Neuronal stem cell (in vitro differentiated cells): ENCODE measurements around the gene RPL7A. TPM values are rescaled to one million over a fixed set of nuclear protein-coding genes. Genes with fewer than 3 reads are reported as not detected.
A peak's percentile ranks its signal among the peaks of the same experiment; 100 is the strongest.

Experiments
- DNase-seq: peaks from one replicate; pipeline ENCODE4 v3.0.0-alpha.2; 2013; ENCODE audit warnings: low spot score
- H2AFZ ChIP-seq: one replicate; pipeline ENCODE4 v1.6.1; 2013; ENCODE audit warnings: mild to moderate bottlenecking, low read length, inconsistent platforms
- H2AK5ac ChIP-seq: 2 replicates; pipeline ENCODE4 v1.6.1; 2013; ENCODE audit warnings: low read depth, mild to moderate bottlenecking, inconsistent platforms, low read length, moderate library complexity, mixed read lengths
- H2BK120ac ChIP-seq: 2 replicates; pipeline ENCODE4 v1.6.1; 2013; ENCODE audit warnings: low read depth, mild to moderate bottlenecking, inconsistent platforms, low read length, moderate library complexity, mixed read lengths
- H2BK12ac ChIP-seq: one replicate; pipeline ENCODE4 v1.6.1; 2013; ENCODE audit warnings: low read length, inconsistent platforms
- H2BK15ac ChIP-seq: 2 replicates; pipeline ENCODE4 v1.6.1; 2013; ENCODE audit warnings: mild to moderate bottlenecking, low read length, inconsistent platforms, mixed read lengths
- H2BK5ac ChIP-seq: one replicate; pipeline ENCODE4 v1.6.1; 2013; ENCODE audit warnings: inconsistent platforms, mild to moderate bottlenecking, low read length, moderate library complexity
- H3K14ac ChIP-seq: one replicate; pipeline ENCODE4 v1.6.1; 2013; ENCODE audit warnings: low read length, inconsistent platforms
- H3K18ac ChIP-seq: 2 replicates; pipeline ENCODE4 v1.6.1; 2013; ENCODE audit warnings: low read length, inconsistent platforms
- H3K23ac ChIP-seq: 2 replicates; pipeline ENCODE4 v1.6.1; 2013; ENCODE audit warnings: low read depth, mild to moderate bottlenecking, mixed read lengths, low read length, inconsistent platforms; ENCODE audit not compliant: poor library complexity
- H3K27ac ChIP-seq: replicated peaks from 3 replicates; pipeline ENCODE4 v1.5.1; 2013; ENCODE audit warnings: low read length, inconsistent platforms
- H3K27me3 ChIP-seq, 3 experiments: 2 replicates each; pipeline ENCODE4 v1.6.1; 2013; ENCODE audit warnings: low read length in 3 of 3, mild to moderate bottlenecking in 2 of 3, inconsistent platforms in 1 of 3, low read depth in 1 of 3, mixed read lengths in 1 of 3, moderate library complexity in 1 of 3; ENCODE audit not compliant: control insufficient read depth in 3 of 3, insufficient read depth in 3 of 3
- H3K36me3 ChIP-seq, 2 donors: replicated peaks in 1 of 2; 2 replicates each; pipeline ENCODE4 v1.6.1; 2013; ENCODE audit warnings: low read length in 2 of 2; ENCODE audit not compliant: control insufficient read depth in 2 of 2, insufficient read depth in 2 of 2
- H3K4ac ChIP-seq: 2 replicates; pipeline ENCODE4 v1.6.1; 2013; ENCODE audit warnings: inconsistent platforms, mild to moderate bottlenecking, low read length, moderate library complexity
- H3K4me1 ChIP-seq, 2 donors: 1 replicate in 1 of 2; 2 replicates in 1 of 2; pipeline ENCODE4 v1.6.1; 2013; ENCODE audit warnings: low read length in 2 of 2, low read depth in 1 of 2; ENCODE audit not compliant: control insufficient read depth in 2 of 2, insufficient read depth in 1 of 2
- H3K4me2 ChIP-seq: one replicate; pipeline ENCODE4 v1.6.1; 2013; ENCODE audit warnings: mild to moderate bottlenecking, low read length, inconsistent platforms; ENCODE audit not compliant: insufficient read depth, poor library complexity, severe bottlenecking
- H3K4me3 ChIP-seq, 2 donors: 2 replicates each; pipeline ENCODE4 v1.5.1; 2013; ENCODE audit warnings: low read length in 2 of 2, mild to moderate bottlenecking in 2 of 2, inconsistent platforms in 1 of 2, moderate library complexity in 1 of 2
- H3K79me1 ChIP-seq: one replicate; pipeline ENCODE4 v1.6.1; 2013; ENCODE audit warnings: low read depth, mild to moderate bottlenecking, inconsistent platforms, low read length, moderate library complexity
- H3K9ac ChIP-seq: one replicate; pipeline ENCODE4 v1.6.1; 2013; ENCODE audit warnings: mild to moderate bottlenecking, low read depth, low read length, inconsistent platforms; ENCODE audit not compliant: poor library complexity
- H3K9me3 ChIP-seq, 2 donors: replicated peaks in 1 of 2; 2 replicates each; pipeline versions ENCODE3 to v1.6.1; 2013; ENCODE audit warnings: low read length in 2 of 2, mild to moderate bottlenecking in 2 of 2, inconsistent platforms in 1 of 2, low read depth in 1 of 2, mixed read lengths in 1 of 2, moderate library complexity in 1 of 2; ENCODE audit not compliant: control insufficient read depth in 2 of 2, insufficient read depth in 1 of 2
- H4K8ac ChIP-seq: one replicate; pipeline ENCODE4 v1.6.1; 2013; ENCODE audit warnings: low read depth, mild to moderate bottlenecking, inconsistent platforms, low read length, moderate library complexity
- H4K91ac ChIP-seq: one replicate; pipeline ENCODE4 v1.6.1; 2013; ENCODE audit warnings: low read length, low read depth, mild to moderate bottlenecking, inconsistent platforms; ENCODE audit not compliant: poor library complexity
- WGBS, 2 donors: extraction: QIAGEN DNeasy Blood & Tissue Kit; methylation state at CpG; one replicate each; pipeline ENCODE4 v1.1.7; 2013; ENCODE audit warnings: missing lambda C conversion rate in 2 of 2, mixed read lengths in 1 of 2; ENCODE audit not compliant: insufficient read length in 2 of 2, insufficient replicate concordance in 1 of 2; ENCODE audit errors: extremely low coverage in 2 of 2; 5-methylcytosine and 5-hydroxymethylcytosine counted together
- small RNA-seq: library from polyadenylated mRNA; stranded (forward); fragments of <200 nt; extraction: miRNeasy Mini kit (QIAGEN cat#:217004); gene quantifications from one replicate; pipeline ENCODE3, GENCODE V24; 2013; ENCODE audit not compliant: insufficient read depth

The RPL7A gene

DNA sequence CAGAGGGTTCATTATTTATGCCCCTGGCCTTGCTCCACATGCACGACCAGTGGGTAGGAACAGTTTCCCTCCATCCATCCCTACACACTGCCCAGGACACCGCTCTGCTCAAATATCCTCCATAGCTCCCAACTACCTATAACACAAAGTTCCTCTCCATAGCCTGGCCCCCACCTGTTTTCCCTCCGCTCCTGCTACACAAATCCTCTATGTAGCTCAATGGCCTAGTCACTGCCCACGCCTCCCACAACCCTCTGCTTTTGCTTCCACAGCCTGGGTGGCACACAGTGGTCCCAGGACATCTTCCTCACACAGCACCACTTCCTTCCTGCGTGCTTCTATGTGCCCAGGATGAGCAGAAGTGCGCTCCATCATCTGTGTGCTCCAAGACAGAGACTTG is 49.4 kb downstream of the RPL7A start:
- no peak overlapping the region for H2BK120ac ChIP-seq
- H3K18ac ChIP-seq = peak overlapping the region; percentile 27
- H3K4ac ChIP-seq = no peak overlapping the region
- H3K4me3 ChIP-seq = no peak overlapping the region
- no peak overlapping the region for H3K14ac ChIP-seq
- WGBS, 2 donors = no CpG with 5 or more reads among the region's 6 CpGs
- peak overlapping the region; percentile 18 for H2AK5ac ChIP-seq
- H3K4me1 ChIP-seq = peaks cover 0 to 3% of the 10 kb centered on the region in 2 donors
- H3K27ac ChIP-seq = no peak overlapping the region
- H3K79me1 ChIP-seq = no peaks in the 10 kb centered on the region
- no peak for DNase-seq
- H2BK12ac ChIP-seq = no peak overlapping the region
- H2BK15ac ChIP-seq = no peak overlapping the region
- peaks cover 0 to 2% (median 2%) of the 10 kb centered on the region in 3 experiments for H3K27me3 ChIP-seq
- H3K9me3 ChIP-seq = no peaks in the 10 kb centered on the region
- no peak overlapping the region for H4K8ac ChIP-seq
- H3K9ac ChIP-seq = no peak overlapping the region
- H3K23ac ChIP-seq = no peak overlapping the region
- no peak overlapping the region for H3K4me2 ChIP-seq
- H3K36me3 ChIP-seq = peaks cover 0 to 2% of the 10 kb centered on the region in 2 donors
- no peak overlapping the region for H2AFZ ChIP-seq
- H4K91ac ChIP-seq = no peak overlapping the region
- H2BK5ac ChIP-seq = no peak overlapping the region

DNA sequence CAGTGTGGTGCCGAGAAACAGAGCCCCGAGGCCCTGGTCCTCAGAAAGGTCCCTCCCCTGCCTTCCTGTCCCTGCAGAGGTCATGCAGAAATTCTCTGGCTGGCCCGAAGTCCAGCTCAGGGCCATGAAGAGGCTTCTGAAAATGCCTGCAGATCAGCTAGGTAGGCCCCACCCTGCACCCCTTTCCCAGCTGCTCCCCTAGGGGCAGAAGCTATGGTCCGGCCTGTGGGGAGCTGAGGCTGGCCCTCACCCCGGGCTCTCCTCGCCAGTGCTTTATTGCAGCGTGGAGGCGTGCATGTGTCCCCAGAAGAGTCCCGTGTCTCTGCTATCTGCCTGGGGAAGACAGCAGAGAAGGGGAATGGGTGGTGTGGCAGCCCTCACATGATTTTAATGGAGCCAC is 49.9 kb downstream of the RPL7A start:
- H3K4me3 ChIP-seq = no peak overlapping the region
- peaks cover 0 to 4% of the 10 kb centered on the region in 2 donors for H3K36me3 ChIP-seq
- no peak overlapping the region for H2AFZ ChIP-seq
- no peak overlapping the region for H3K14ac ChIP-seq
- H4K91ac ChIP-seq = no peak overlapping the region
- H3K27me3 ChIP-seq = peaks cover 0 to 2% (median 2%) of the 10 kb centered on the region in 3 experiments
- no peak overlapping the region for H2BK5ac ChIP-seq
- no peak overlapping the region for H3K4me2 ChIP-seq
- peaks cover 0 to 3% of the 10 kb centered on the region in 2 donors for H3K4me1 ChIP-seq
- no peaks in the 10 kb centered on the region for H3K9me3 ChIP-seq
- no peak overlapping the region for H3K27ac ChIP-seq
- H2BK12ac ChIP-seq = no peak overlapping the region
- H3K4ac ChIP-seq = no peak overlapping the region
- H3K18ac ChIP-seq = no peak overlapping the region
- H3K9ac ChIP-seq = no peak overlapping the region
- no peak overlapping the region for H4K8ac ChIP-seq
- H2BK15ac ChIP-seq = no peak overlapping the region
- no peak for DNase-seq
- no CpG with 5 or more reads among the region's 9 CpGs for WGBS, 2 donors
- H3K79me1 ChIP-seq = no peaks in the 10 kb centered on the region
- no peak overlapping the region for H3K23ac ChIP-seq
- H2AK5ac ChIP-seq = no peak overlapping the region
- no peak overlapping the region for H2BK120ac ChIP-seq

DNA sequence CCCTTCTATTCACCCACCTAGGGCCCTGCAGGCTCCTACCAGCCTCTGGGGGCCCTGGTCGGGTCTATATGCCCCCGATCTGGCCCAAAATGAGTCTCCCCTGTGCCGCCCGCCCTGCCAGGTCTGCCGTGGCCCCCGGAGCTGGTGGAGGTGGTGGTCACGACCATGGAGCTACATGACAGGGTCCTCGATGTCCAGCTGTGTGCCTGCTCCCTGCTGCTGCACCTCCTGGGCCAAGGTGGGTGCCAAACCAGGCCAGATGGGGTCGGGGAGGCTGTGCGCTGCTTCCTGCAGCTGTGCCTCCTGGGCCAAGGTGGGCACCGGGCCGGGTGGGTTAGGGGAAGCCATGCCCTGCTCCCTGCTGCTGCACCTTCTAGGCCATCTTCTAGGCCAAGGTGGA is 52.3 kb downstream of the RPL7A start:
- no peak overlapping the region for H3K9ac ChIP-seq
- no peaks in the 10 kb centered on the region for H3K9me3 ChIP-seq
- H3K23ac ChIP-seq = no peak overlapping the region
- H2BK120ac ChIP-seq = no peak overlapping the region
- H3K4me3 ChIP-seq = no peak overlapping the region
- H3K4ac ChIP-seq = no peak overlapping the region
- H2BK5ac ChIP-seq = no peak overlapping the region
- peak overlapping the region; percentile 48 for H3K18ac ChIP-seq
- H4K91ac ChIP-seq = no peak overlapping the region
- no peak overlapping the region for H2BK15ac ChIP-seq
- peaks cover 15 to 20% of the 10 kb centered on the region in 2 donors for H3K36me3 ChIP-seq
- no peak overlapping the region for H3K14ac ChIP-seq
- H3K4me1 ChIP-seq = peaks cover 0 to 3% of the 10 kb centered on the region in 2 donors
- peaks cover 0 to 2% (median 0%) of the 10 kb centered on the region in 3 experiments for H3K27me3 ChIP-seq
- H3K27ac ChIP-seq = no peak overlapping the region
- H3K4me2 ChIP-seq = no peak overlapping the region
- H2AFZ ChIP-seq = no peak overlapping the region
- no peak overlapping the region for H2BK12ac ChIP-seq
- no peaks in the 10 kb centered on the region for H3K79me1 ChIP-seq
- H4K8ac ChIP-seq = no peak overlapping the region
- WGBS, 2 donors = no CpG with 5 or more reads among the region's 12 CpGs
- no peak overlapping the region for H2AK5ac ChIP-seq
- no peak for DNase-seq

Small RNA genes within 50 kb of the gene (small RNA-seq; reads per million reads assigned to genes)
- gene RF00019 (not detected), gene SNORD24 (not detected), gene SNORD36A (not detected), gene SNORD36B (not detected), gene SNORD36C (not detected)
